Stimulated activated CD8-positive, alpha-beta memory T cell treated with anti-CD3 and anti-CD28 coated beads, Interleukin-2, amount 100 ng/mL, for 48 hours (primary cell): ENCODE data around the gene RCCD1.
A peak's percentile ranks its signal among the peaks of the same experiment; 100 is the strongest.

Source experiments
- DNase-seq, 2 donors: peaks; one replicate each; pipeline ENCODE4 v3.0.0-alpha.2; 2020; ENCODE audit warnings: low read depth in 2 of 2

The RCCD1 gene

DNA sequence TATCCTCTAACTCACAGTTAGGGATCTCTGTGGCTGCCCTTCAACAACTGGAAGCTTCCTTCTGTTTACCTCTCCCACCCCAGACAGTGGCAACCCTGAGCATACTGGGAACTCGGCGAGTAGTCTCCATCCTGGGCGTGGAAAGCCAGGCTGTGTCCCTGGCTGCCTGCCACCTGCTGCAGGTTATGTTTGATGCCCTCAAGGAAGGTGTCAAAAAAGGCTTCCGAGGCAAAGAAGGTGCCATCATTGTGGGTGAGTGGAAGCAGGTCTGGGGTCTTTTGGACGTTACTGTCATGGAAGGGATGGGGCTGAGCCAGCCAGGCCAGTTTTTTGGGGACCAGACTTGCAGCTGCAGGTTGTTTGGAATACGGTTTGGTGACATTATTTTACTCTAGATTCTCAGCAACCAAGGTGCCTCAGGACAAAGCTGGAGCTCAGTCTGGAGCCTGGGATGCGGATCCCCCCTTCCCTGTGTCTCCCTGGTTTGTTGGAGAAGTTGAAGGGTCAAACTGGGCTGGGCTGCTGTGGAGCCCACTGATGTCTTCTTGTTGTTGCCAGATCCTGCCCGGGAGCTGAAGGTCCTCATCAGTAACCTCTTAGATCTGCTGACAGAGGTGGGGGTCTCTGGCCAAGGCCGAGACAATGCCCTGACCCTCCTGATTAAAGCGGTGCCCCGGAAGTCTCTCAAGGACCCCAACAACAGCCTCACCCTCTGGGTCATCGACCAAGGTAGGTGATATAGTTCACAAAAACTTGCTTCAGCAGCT lies 12.1 kb upstream of the RCCD1 start:
- DNase-seq, result no peak

DNA sequence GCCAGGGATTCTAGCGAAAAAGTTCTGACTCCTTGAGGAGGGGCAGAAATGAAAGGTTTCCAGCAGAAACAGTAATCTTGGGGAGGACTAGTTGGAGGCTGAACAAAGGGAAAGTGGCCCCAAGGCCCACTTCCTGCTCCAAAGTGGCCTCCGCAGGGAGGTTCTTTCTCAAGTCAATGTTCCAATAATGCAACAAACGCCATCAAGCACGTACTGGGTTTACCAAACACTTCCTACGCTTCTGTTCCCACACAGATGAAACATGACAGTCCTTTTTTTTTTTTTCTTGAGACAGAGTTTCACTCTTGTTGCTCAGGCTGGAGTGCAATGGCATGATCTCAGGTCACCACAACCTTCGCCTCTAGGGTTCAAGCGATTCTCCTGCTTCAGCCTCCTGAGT lies 9.6 kb upstream of the RCCD1 start:
- no peak for DNase-seq

DNA sequence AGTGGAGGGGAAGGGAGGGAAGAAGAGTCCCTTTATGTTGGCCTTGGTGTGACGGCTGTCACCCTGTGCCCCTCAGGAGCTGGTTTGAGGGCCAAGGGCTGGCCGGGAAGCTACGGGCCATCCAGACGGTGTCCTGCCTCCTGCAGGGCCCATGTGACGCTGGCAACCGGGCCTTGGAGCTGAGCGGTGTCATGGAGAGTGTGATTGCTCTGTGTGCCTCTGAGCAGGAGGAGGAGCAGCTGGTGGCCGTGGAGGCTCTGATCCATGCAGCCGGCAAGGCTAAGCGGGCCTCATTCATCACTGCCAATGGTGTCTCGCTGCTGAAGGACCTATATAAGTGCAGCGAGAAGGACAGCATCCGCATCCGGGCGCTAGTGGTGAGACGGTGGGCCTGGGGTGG lies 8.1 kb upstream of the RCCD1 start:
- DNase-seq, result no peak

DNA sequence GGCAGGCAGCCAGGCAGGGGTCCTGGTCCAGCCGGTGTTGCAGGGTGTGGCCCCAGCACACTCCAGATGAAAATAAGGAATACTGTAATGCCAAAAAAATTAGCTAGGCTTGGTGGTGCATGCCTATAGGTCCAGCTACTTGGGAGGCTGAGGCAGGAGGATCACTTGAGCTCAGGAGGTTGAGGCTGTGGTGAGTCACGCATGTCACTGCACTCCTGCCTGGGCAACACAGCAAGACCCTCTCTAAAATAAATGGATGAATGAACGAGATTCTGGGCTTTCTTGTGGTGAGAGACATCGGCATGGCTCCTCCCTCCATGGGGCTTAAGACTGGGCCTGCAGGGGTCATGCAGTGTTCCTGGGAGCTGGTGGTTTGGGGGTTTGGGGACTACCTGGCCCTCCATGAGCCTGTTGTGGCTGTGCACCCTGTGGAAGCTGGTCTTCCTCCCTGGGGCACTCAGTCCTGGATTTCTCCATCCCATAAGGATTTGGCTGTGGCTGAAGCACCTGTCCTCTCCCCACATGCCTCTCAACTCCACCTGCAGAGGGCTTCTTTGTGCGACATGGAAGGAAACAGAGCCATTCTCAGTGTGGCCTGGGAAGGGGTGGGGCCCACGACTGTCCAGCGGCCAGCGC lies 7.6 kb upstream of the RCCD1 start:
- no peak for DNase-seq

DNA sequence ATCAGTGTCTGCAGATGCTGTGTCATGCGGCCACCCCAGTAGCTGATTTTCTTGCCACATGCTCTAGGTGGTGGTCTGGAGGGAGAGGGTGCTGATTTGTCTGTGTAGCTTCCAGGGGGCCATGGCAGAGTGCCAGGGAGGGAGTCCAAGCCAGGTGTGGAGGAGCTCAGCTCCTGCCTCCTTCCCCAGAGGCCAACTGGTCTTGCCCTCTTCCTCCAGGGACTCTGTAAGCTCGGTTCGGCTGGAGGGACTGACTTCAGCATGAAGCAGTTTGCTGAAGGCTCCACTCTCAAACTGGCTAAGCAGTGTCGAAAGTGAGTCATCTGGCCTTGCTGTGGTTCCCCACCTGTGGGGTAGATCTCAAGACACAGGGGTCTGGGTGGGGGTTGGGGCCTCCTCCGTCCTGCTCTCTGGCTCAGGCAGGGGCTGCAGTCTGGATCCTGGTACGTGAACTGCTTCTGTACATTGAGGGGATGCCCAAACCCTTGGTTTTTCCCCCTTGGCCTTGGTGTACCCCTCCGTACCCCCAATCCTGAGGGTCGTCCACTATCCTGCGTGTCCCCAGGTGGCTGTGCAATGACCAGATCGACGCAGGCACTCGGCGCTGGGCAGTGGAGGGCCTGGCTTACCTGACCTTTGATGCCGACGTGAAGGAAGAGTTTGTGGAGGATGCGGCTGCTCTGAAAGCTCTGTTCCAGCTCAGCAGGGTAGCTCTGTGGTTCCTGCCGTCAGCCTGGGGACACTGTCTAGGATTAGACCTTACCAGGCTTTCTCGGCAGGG lies 6.9 kb upstream of the RCCD1 start:
- DNase-seq, result no peak

DNA sequence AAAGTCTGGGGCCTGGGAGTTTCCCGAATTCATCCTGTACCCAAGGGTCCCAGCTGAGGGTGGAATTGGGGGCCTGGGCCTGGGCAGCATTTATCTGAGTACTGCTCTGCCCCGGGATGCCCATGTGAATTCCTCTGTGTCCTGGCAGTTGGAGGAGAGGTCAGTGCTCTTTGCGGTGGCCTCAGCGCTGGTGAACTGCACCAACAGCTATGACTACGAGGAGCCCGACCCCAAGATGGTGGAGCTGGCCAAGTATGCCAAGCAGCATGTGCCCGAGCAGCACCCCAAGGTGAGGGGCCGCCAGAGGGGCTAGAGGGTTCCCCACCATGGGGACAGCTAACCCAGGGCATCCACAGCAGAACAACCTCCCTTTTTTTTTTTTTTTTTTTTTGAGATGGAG lies 6.2 kb upstream of the RCCD1 start:
- no peak for DNase-seq

DNA sequence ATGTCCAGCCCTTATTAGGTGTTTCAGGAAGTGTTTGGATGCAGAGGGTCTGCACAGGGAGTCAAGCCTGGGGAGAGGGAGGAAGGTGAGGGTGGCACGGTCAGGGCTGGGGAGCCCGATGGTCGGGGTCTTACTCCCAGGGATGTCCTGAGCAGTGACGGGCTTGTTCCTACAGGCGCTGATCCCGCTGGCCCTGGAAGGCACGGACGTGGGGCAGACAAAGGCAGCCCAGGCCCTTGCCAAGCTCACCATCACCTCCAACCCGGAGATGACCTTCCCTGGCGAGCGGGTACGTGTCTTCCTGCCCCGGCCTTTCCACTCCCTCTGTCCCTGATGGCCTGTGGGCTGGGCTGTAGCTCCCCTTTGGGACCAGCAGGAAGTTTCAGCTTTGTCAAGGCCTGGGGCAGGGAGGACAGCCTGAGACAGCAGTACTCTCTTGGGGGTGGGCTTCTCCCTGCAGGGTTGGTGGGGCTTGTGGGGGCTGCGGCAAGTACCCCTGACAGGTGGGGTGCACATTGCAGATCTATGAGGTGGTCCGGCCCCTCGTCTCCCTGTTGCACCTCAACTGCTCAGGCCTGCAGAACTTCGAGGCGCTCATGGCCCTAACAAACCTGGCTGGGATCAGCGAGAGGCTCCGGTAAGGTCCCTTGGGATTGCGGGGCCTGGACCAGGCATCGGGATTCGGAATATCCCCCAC lies 4.6 kb upstream of the RCCD1 start:
- no peak for DNase-seq

DNA sequence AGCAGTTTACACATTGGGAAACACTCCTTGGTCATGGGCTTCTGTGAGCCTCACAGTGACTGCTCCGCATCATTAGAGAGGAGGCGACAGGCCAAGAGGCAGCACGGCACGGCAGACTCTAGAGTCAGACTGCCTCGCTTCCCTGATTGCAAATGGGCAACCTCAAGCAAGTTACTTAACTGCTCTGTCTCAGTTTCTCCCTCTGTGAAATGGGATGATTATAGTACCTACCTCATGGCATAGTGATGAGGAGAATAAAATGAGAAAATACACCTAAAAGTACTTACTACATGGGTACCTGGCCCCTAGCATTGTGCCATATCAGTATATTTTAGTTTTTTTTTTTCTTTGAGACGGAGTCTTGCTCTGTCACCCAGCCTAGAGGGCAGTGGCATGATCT lies 4.0 kb upstream of the RCCD1 start:
- no peak for DNase-seq

DNA sequence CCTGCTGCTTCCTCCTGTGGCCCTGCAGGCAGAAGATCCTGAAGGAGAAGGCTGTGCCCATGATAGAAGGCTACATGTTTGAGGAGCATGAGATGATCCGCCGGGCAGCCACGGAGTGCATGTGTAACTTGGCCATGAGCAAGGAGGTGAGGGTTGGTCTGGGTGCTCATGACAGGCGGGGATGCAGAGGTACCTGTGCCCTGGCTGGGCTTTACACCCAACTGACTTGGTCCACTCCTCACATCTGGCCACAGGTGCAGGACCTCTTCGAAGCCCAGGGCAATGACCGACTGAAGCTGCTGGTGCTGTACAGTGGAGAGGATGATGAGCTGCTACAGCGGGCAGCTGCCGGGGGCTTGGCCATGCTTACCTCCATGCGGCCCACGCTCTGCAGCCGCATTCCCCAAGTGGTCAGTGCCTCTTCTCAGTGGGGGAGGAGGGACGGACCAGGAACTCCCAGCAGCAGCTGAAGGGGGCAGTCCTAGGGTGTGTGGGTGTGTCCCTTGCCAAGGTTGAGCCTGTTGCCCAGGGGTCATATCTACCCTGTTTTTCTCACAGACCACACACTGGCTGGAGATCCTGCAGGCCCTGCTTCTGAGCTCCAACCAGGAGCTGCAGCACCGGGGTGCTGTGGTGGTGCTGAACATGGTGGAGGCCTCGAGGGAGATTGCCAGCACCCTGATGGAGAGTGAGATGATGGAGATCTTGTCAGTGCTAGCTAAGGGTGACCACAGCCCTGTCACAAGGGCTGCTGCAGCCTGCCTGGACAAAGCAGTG lies 1.6 kb upstream of the RCCD1 start:
- DNase-seq, result no peak

DNA sequence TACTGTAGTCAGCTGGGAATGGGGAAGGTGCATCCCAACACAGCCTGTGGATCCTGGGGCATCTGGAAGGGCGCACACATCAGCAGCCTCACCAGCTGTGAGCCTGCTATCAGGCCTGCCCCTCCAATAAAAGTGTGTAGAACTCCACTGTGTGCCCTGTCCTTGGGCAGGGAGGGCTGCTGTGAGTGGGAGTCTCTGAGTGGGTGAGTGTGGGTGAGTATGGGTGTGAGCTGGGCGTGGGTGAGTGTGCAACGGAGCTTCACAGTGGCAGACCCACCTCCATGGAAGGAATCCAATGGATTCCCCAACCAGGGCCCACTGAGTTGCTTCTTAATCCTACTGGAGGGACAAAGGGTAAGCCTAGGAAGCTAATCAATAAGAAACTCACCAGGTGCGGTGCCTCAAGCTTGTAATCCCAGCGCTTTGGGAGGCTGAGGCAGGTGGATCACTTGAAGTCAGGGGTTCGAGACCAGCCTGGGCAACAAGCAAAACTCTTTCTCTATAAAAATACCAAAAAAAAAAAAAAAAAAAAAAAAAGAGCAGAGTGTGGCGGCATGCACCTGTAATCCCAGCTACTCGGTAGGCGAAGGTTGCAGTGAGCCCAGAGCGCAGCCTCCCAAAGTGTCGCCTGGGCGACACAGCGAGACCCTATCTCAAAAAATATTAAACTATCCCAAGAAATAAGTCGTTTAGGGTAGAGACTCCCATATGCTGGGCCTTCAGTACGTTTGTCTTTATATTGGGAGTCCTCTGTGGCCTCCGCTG lies 555 bp upstream of the RCCD1 start:
- no peak for DNase-seq

DNA sequence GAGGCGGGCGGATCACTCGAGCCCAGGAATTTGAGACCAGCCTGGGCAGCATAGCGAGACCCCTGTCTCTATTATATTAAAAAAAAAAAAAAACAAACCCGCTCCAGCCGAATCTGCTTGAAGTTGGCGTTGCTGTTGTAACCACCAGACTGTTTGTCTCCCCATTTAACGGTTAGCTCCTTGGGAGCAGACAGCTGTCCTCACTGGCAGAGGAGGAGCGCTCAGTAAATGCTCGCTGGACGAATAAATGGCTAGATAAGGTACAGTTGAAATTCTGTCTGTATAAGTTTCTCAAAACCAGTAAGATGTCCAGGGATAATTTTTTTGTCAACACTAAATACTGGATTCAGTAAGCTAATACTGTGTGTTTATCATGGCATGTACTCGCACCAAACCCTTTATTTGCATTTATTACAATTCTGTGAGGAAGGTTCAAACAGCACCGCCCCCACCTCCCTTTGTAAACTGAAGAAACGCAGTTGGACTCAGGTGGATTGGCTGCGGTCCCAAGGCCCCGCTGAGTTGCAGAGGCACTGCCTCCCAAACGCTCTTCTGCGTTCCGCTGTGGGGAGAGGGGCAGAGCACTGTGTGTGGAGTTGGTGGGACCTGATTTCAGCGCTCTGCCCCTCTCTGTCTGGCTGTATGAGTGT lies 1.1 kb downstream of the RCCD1 start:
- no peak for DNase-seq

DNA sequence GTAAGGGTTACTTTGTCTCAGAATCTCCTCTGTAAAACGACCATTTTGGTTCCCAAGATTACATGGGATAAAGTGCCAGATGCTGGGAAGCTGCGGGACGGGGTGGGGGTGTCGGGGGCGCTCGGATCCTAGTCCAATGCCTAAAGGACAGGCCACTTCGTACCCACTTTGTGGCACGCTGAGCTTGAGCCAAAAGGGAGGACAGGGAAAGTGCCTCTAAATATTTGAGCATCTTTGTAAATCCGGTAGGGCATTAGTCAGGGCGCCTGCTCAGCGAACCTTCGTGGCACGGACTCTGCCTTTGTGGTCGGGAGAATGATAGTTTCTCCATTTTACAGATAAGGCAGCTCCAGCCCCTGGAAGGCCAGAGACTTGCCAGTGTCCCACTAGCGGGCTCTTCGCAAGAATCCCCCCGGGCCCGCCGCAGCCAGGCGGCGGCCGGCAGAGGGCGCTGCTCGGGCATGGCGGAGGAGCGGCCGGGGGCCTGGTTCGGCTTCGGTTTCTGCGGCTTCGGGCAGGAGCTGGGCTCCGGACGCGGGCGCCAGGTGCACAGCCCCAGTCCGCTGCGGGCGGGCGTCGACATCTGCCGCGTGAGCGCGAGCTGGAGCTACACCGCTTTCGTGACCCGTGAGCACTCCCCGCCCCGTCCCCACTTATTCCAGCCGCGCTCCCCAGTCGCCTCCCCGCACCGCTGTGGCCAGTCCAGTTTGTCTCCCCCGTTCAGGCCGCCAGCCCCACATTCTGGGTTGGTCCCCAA lies 1.8 kb downstream of the RCCD1 start:
- DNase-seq, result peak; percentile 52 to 67

DNA sequence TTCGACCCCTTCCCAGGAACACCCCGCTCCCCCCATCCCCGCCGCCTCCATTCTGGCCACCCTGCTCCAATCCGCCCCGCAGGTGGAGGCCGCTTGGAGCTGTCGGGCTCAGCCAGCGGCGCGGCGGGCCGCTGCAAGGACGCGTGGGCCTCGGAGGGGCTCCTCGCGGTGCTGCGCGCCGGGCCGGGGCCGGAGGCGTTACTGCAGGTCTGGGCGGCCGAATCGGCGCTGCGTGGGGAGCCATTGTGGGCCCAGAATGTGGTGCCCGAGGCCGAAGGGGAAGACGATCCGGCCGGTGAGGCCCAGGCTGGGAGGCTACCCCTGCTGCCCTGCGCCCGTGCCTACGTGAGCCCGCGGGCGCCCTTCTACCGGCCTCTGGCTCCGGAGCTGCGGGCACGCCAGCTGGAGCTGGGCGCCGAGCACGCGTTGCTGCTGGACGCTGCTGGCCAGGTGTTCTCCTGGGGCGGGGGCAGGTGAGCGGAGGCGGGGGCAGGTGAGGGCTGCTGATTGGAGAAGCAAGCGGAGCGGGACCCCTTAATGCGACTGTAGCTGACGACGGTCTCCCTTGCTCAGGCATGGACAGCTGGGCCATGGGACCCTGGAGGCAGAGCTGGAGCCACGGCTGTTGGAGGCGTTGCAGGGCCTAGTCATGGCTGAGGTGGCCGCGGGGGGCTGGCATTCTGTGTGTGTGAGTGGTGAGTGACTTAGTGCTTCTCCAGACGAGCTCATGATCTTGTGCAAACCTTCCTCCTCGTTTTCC lies 2.5 kb downstream of the RCCD1 start:
- no peak for DNase-seq

DNA sequence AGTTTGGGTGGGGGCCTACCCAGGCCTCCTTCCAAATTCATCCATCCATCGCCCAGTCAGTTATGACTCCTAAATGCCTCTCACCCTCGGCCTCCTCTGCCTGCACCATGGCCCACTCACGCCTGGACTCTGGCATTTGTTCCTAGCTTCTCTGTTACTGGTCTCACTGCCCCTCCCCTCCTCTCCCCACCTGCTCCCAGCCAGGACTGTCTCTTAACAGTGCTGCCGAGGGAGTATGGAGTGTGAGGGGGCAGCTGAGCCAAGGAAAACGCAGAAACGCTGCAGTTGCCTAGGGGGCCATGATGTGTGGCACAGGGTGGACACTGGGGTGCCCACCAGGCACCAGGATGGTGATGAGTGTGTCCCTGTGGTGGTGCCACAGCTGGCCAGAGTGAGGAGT lies 3.1 kb downstream of the RCCD1 start:
- no peak for DNase-seq

DNA sequence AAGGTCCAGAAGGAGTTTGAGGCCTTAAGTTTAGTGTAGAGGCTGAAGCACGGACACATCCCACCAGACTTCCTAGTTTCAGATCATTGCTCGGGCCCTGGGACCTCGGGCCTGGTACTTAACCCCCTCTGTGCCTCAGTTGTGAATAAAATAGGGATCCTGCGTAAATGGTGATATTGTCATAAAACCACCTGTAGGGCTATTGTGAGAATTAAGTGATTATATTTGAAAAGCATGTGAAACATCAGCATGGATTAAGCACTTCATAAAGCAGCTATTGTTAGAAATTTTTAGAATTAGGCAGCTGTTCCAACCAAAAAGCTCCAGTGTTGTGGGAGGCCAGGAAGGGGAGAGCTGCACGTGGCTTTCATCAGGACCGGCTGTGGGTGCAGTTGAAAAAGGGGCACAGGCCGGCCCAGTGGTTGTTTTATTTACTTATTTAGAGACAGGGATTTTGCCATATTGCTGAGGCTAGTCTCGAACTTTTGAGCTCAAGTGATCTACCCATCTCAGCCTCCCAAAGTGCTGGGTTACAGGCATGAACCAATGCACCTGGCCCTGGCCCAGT lies 4.4 kb downstream of the RCCD1 start:
- no peak for DNase-seq

DNA sequence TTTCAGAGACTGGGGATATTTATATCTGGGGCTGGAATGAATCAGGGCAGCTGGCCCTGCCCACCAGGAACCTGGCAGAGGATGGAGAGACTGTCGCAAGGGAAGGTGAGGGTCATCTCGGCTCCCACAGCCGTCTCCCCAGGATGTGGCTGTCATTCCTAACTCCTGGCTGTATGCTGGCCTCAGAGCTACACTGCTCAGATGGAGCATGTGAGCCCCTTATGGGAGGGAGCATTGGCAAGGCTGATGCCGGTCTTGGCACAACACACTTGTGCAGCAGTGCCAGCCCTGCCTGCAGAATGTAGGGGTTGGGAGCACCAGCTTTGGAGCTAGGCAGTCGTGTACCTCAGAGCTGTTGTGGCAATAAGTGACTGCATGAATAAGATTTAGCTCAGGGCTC lies 5.2 kb downstream of the RCCD1 start:
- DNase-seq, result no peak

DNA sequence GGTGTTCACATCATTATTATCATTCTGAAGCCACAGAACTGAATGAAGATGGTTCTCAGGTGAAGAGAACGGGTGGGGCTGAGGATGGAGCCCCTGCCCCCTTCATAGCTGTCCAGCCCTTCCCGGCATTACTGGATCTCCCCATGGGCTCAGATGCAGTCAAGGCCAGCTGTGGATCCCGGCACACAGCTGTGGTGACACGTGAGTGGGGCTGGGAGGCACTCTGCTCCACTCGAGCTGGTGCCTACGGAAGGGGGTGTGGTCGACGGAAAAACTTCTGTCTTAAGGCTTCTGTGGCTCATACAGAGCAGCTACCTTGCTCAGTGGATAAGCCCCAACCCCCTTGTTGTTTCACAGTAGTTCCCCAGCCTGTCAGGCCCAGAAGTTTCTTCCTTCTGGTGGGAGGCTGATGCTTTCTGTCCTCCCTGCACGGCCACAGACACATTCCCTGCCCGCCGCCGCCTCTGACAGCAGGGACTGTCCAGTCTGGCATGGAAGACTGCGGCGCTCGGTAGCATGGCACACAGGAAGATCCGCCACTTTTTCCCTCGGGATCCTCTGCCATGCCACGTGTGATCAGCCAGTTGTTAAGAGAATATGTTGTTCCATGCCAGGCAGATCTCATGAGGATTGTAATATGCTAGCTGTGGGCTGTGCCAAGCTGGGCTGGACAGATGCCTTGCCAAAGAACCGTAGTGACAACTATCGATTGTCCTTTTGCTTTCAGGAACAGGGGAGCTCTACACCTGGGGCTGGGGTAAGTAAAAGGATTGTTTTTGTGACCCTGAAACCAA lies 5.8 kb downstream of the RCCD1 start:
- DNase-seq, result no peak

DNA sequence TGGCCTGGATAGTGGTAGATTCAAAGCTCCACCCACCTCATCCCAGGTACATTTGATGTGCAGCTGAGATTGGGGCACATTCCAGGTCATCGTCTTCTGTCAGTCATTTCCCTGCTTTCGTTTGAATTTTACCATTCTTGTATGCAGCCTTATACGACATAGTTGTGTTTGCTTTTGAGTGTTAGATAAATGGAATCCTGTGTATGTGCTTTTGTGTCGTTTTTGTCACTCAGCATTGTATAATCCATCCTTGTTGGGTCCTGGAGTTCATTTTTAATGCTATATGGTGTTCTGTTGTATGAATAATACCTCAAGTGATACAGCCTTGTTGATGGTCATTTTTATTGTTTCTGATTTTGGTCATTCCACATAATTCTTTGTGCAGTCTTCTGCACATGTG lies 7.3 kb downstream of the RCCD1 start:
- no peak for DNase-seq
